H1 (cell line): Measurements from ENCODE around the gene PTS. TPM values are rescaled to one million over a fixed set of nuclear protein-coding genes. Genes with fewer than 3 reads are reported as not detected.

Experiments
- CTCF ChIA-PET: fragments of 300-600 bp; sonication (Branson Sonifier 250); formaldehyde crosslinking; loops from one replicate; lab custom pipeline; 2021; ENCODE audit not compliant: partially characterized antibody; lab: Charles Lee
- POLR2A ChIA-PET: fragments of 300-600 bp; sonication (Branson Sonifier 250); formaldehyde crosslinking; loops from one replicate; lab custom pipeline; 2021; ENCODE audit warnings: inconsistent platforms; ENCODE audit not compliant: partially characterized antibody; lab: Charles Lee
- DNase-seq, 2 experiments: peaks; one replicate each; pipeline versions ENCODE4 v3.0.0 to v3.0.0-alpha.2; 2010 to 2022; ENCODE audit warnings: low spot score in 2 of 2, low read depth in 1 of 2, mixed read lengths in 1 of 2
- FAIRE-seq: peaks from 2 replicates; lab custom pipeline; 2011; peaks lifted over from hg19 to GRCh38; lab: Jason Lieb, UNC
- H2AFZ ChIP-seq: 2 replicates; pipeline ENCODE4 v1.8.1; 2012; ENCODE audit warnings: low read length, inconsistent platforms
- H2AK5ac ChIP-seq: 2 replicates; pipeline ENCODE4 v1.6.1; 2013; ENCODE audit warnings: low read depth, low read length
- H2BK120ac ChIP-seq: replicated peaks from 2 replicates; pipeline ENCODE3; 2013; ENCODE audit warnings: low read depth, low read length, inconsistent platforms
- H2BK12ac ChIP-seq: 2 replicates; pipeline ENCODE4 v1.6.1; 2013; ENCODE audit warnings: low read depth, low read length
- H2BK15ac ChIP-seq: 2 replicates; pipeline ENCODE4 v1.6.1; 2013; ENCODE audit warnings: low read length
- H2BK20ac ChIP-seq: 2 replicates; pipeline ENCODE4 v1.6.1; 2013; ENCODE audit warnings: low read length
- H2BK5ac ChIP-seq: 2 replicates; pipeline ENCODE4 v1.6.1; 2013; ENCODE audit warnings: low read depth, low read length
- H3K14ac ChIP-seq: 2 replicates; pipeline ENCODE4 v1.6.1; 2013; ENCODE audit warnings: inconsistent platforms; ENCODE audit not compliant: insufficient read length
- H3K18ac ChIP-seq: 2 replicates; pipeline ENCODE4 v1.6.1; 2013; ENCODE audit warnings: low read length; ENCODE audit errors: extremely low read depth
- H3K23ac ChIP-seq: 2 replicates; pipeline ENCODE4 v1.6.1; 2013; ENCODE audit warnings: inconsistent platforms; ENCODE audit not compliant: insufficient read length
- H3K23me2 ChIP-seq: 2 replicates; pipeline ENCODE4 v1.6.1; 2013; ENCODE audit warnings: low read depth, low read length
- H3K27ac ChIP-seq: 2 replicates; pipeline ENCODE4 v1.6.1; 2011; ENCODE audit warnings: low read depth, low read length, inconsistent platforms
- H3K27me3 ChIP-seq, 4 experiments: replicated peaks in 1 of 4; 1 replicate in 1 of 4; 2 replicates in 3 of 4; pipeline versions ENCODE4 v1.6.1 to v1.8.1; 2011 to 2013; ENCODE audit warnings: low read length in 3 of 4, mild to moderate bottlenecking in 3 of 4, inconsistent platforms in 2 of 4, mixed read lengths in 2 of 4, moderate library complexity in 1 of 4; ENCODE audit not compliant: control insufficient read depth in 3 of 4, insufficient read depth in 3 of 4; ENCODE audit errors: extremely low read depth in 1 of 4
- H3K36me3 ChIP-seq, 4 experiments: 2 replicates each; pipeline versions ENCODE4 v1.6.1 to v1.8.1; 2011 to 2013; ENCODE audit warnings: mild to moderate bottlenecking in 4 of 4, low read length in 3 of 4, moderate library complexity in 2 of 4, control low read depth in 1 of 4, inconsistent platforms in 1 of 4; ENCODE audit not compliant: insufficient read depth in 4 of 4, control insufficient read depth in 2 of 4
- H3K4ac ChIP-seq: replicated peaks from 2 replicates; pipeline ENCODE3; 2013; ENCODE audit warnings: low read length, low read depth, mixed read lengths, inconsistent platforms; ENCODE audit not compliant: insufficient read length
- H3K4me1 ChIP-seq, 4 experiments: replicated peaks in 1 of 4; 1 replicate in 1 of 4; 2 replicates in 3 of 4; pipeline versions ENCODE4 v1.6.1 to v1.8.1; 2011 to 2013; ENCODE audit warnings: low read length in 3 of 4, inconsistent platforms in 2 of 4, mixed read lengths in 1 of 4; ENCODE audit not compliant: insufficient read depth in 4 of 4, control insufficient read depth in 3 of 4
- H3K4me2 ChIP-seq, 2 experiments: 2 replicates each; pipeline versions ENCODE4 v1.6.1 to v1.8.1; 2011 to 2013; ENCODE audit warnings: low read depth in 2 of 2, low read length in 2 of 2, control low read depth in 1 of 2, inconsistent platforms in 1 of 2, mild to moderate bottlenecking in 1 of 2; ENCODE audit not compliant: insufficient read depth in 1 of 2
- H3K4me3 ChIP-seq, 4 experiments: fragments of 200-600, 300-600 bp in 1 of 4; sonication (generic), shearing (Covaris generic), sonication (Bioruptor Twin) in 1 of 4; 2 replicates each; pipeline versions ENCODE4 v1.5.1 to v1.8.1; 2011 to 2016; ENCODE audit warnings: low read length in 4 of 4, low read depth in 3 of 4, control low read depth in 2 of 4, inconsistent platforms in 2 of 4, mild to moderate bottlenecking in 2 of 4, mixed read lengths in 1 of 4, moderate library complexity in 1 of 4; ENCODE audit not compliant: insufficient read depth in 2 of 4; ENCODE audit errors: extremely low read depth in 1 of 4
- H3K56ac ChIP-seq: replicated peaks from 2 replicates; pipeline ENCODE3; 2013; ENCODE audit warnings: low read depth, mild to moderate bottlenecking, mixed read lengths, low read length, inconsistent platforms; ENCODE audit not compliant: insufficient read length
- H3K79me1 ChIP-seq: 2 replicates; pipeline ENCODE4 v1.6.1; 2013; ENCODE audit warnings: low read depth, low read length, control low read depth
- H3K79me2 ChIP-seq, 2 experiments: 2 replicates each; pipeline versions ENCODE4 v1.6.1 to v1.8.1; 2012 to 2013; ENCODE audit warnings: low read length in 2 of 2, mild to moderate bottlenecking in 2 of 2, inconsistent platforms in 1 of 2; ENCODE audit not compliant: insufficient read depth in 2 of 2, control insufficient read depth in 1 of 2
- H3K9ac ChIP-seq, 4 experiments: replicated peaks in 1 of 4; 1 replicate in 1 of 4; 2 replicates in 3 of 4; pipeline versions ENCODE4 v1.6.1 to v1.8.1; 2011 to 2013; ENCODE audit warnings: low read depth in 3 of 4, low read length in 3 of 4, control low read depth in 2 of 4, mild to moderate bottlenecking in 2 of 4, moderate library complexity in 2 of 4, inconsistent platforms in 1 of 4; ENCODE audit errors: extremely low read depth in 1 of 4
- H3K9me3 ChIP-seq, 2 experiments: 2 replicates each; pipeline versions ENCODE4 v1.6.1 to v1.8.1; 2012 to 2013; ENCODE audit warnings: mild to moderate bottlenecking in 2 of 2, moderate library complexity in 2 of 2, control low read depth in 1 of 2, inconsistent platforms in 1 of 2, low read depth in 1 of 2, low read length in 1 of 2, mixed read lengths in 1 of 2; ENCODE audit not compliant: insufficient read depth in 2 of 2
- H4K20me1 ChIP-seq, 2 experiments: replicated peaks in 1 of 2; 2 replicates each; pipeline versions ENCODE3 to v1.8.1; 2011 to 2013; ENCODE audit warnings: inconsistent platforms in 2 of 2, low read length in 2 of 2, mild to moderate bottlenecking in 1 of 2; ENCODE audit not compliant: insufficient read depth in 2 of 2, control insufficient read depth in 1 of 2
- H4K5ac ChIP-seq: 2 replicates; pipeline ENCODE4 v1.6.1; 2013; ENCODE audit warnings: low read length, low read depth, mixed read lengths, inconsistent platforms; ENCODE audit not compliant: insufficient read length
- H4K8ac ChIP-seq: 2 replicates; pipeline ENCODE4 v1.8.0; 2013; ENCODE audit warnings: mild to moderate bottlenecking, moderate library complexity, low read length, inconsistent platforms; ENCODE audit not compliant: insufficient read depth; ENCODE audit errors: extremely low read depth
- H4K91ac ChIP-seq: replicated peaks from 2 replicates; pipeline ENCODE3; 2013; ENCODE audit warnings: low read length, mixed read lengths, inconsistent platforms; ENCODE audit not compliant: insufficient read length
- CREB1 ChIP-seq: IDR thresholded peaks from 2 replicates; pipeline ENCODE4 v1.6.1; 2012; ENCODE audit warnings: inconsistent platforms
- KDM5A ChIP-seq: fragments of 200-600 bp; IDR thresholded peaks from 2 replicates; pipeline ENCODE4 v1.7.1; 2012; ENCODE audit warnings: mild to moderate bottlenecking, low read length, inconsistent platforms, mixed read lengths
- NANOG ChIP-seq: IDR thresholded peaks from 2 replicates; pipeline ENCODE4 v1.6.1; 2011; ENCODE audit warnings: low read length, low read depth, mild to moderate bottlenecking, inconsistent platforms; ENCODE audit not compliant: insufficient read depth, poor library complexity, severe bottlenecking
- RNF2 ChIP-seq: fragments of 200-900, 300-1000 bp; sonication (generic); IDR thresholded peaks from 2 replicates; pipeline ENCODE4 v1.7.1; 2016; ENCODE audit warnings: borderline replicate concordance, low read depth, mild to moderate bottlenecking, antibody characterized with exemption, low read length; ENCODE audit not compliant: poor library complexity, severe bottlenecking; ENCODE audit errors: missing control alignments
- SAP30 ChIP-seq: fragments of 300-600 bp; sonication (generic); IDR thresholded peaks from 2 replicates; pipeline ENCODE4 v1.7.1; 2012; ENCODE audit warnings: low read length, moderate library complexity, mild to moderate bottlenecking, inconsistent platforms; ENCODE audit not compliant: insufficient read depth, insufficient replicate concordance
- WGBS, 2 experiments: shearing (Covaris generic) in 1 of 2; methylation state at CpG; one replicate each; pipeline versions ENCODE4 v1.1.6 to v1.1.7; 2013 to 2015; ENCODE audit warnings: low lambda C conversion rate in 2 of 2, mixed read lengths in 2 of 2, inconsistent platforms in 1 of 2, low coverage in 1 of 2, missing lambda C conversion rate in 1 of 2; ENCODE audit not compliant: insufficient replicate concordance in 2 of 2, insufficient coverage in 1 of 2, insufficient read length in 1 of 2; ENCODE audit errors: extremely low coverage in 1 of 2, missing lambda C conversion rate in 1 of 2; 5-methylcytosine and 5-hydroxymethylcytosine counted together
- polyA plus RNA-seq, 7 experiments: library from polyadenylated mRNA; depleted of rRNA in 3 of 7; stranded (reverse) in 5 of 7; unstranded in 2 of 7; fragments of >200 nt in 5 of 7; fragments of 200-250 nt in 2 of 7; gene quantifications; 1 replicate in 5 of 7; 2 replicates in 1 of 7; 4 replicates in 1 of 7; pipeline versions ENCODE4 v1.2.1 to v1.2.3, GENCODE V29; 2011 to 2013; ENCODE audit warnings: missing spikeins in 2 of 7, mixed read lengths in 2 of 7
- total RNA-seq: library from RNA; stranded (reverse); fragmentation: NEBNext Ultra II Directional; extraction: Animal tissue kit (Norgen Biotek cat#: 25700); gene quantifications from 2 replicates; pipeline ENCODE4 v1.2.1, GENCODE V29; 2021

PTS gene
- total and polyA plus RNA-seq, 2 of the 8 experiments (the other 6 are each of a cell fraction or from before 2014, with no cell fraction given): 18.3 to 25.9 TPM

GRCh38 chr11:112221274-112221835 is 4.9 kb upstream of the PTS start:
- CTCF ChIA-PET: interaction anchor here (0.6 to 8.2 kb wide), 15 partner anchors 10 to 1575 kb away, joined by 3 to 257 read pairs (median 3); no protein-coding TSS in a partner anchor
- 68% methylated on average over 3 of the region's 3 CpGs; no CpG with 5 or more reads in 1 of the 2 experiments for WGBS, 2 experiments
- no peak overlapping the region for H2BK120ac ChIP-seq
- H4K20me1 ChIP-seq: no peaks in the 10 kb centered on the region
- DNase-seq (no peak), FAIRE-seq (no peak)
- H3K36me3 ChIP-seq: no peaks in the 10 kb centered on the region
- H4K91ac ChIP-seq: no peak overlapping the region
- H4K8ac ChIP-seq: no peak overlapping the region
- no peak overlapping the region for H3K4me3 ChIP-seq
- no peak overlapping the region for H3K9ac ChIP-seq
- POLR2A ChIA-PET: interaction anchor here (0.9 kb wide), 1 partner anchor 44 kb away, joined by 3 read pairs; no protein-coding TSS in a partner anchor
- H2AFZ ChIP-seq: no peak overlapping the region
- H3K27ac ChIP-seq: no peak overlapping the region
- no peak overlapping the region for H3K4ac ChIP-seq
- H2BK20ac ChIP-seq: no peak overlapping the region
- H2BK5ac ChIP-seq: no peak overlapping the region
- H3K23me2 ChIP-seq: peaks cover 3% of the 10 kb centered on the region
- no peak overlapping the region for H3K14ac ChIP-seq
- no peak overlapping the region for H3K18ac ChIP-seq
- H3K4me2 ChIP-seq: no peak overlapping the region
- H3K4me1 ChIP-seq: no peaks in the 10 kb centered on the region; a peak in 1 of 7 replicates
- H3K56ac ChIP-seq: no peak overlapping the region
- H3K23ac ChIP-seq: no peak overlapping the region
- H3K79me1 ChIP-seq: no peaks in the 10 kb centered on the region
- H2AK5ac ChIP-seq: no peak overlapping the region
- no peak overlapping the region for H2BK12ac ChIP-seq
- no peak overlapping the region for H2BK15ac ChIP-seq
- H3K9me3 ChIP-seq: no peaks in the 10 kb centered on the region
- H4K5ac ChIP-seq: no peak overlapping the region
- no peaks in the 10 kb centered on the region for H3K79me2 ChIP-seq
- H3K27me3 ChIP-seq: 0 out of 7 replicates have a peak, but pooled peaks cover 0 to 4% (median under 1%) of the 10 kb centered on the region in 4 experiments
- TF ChIP-seq KDM5A (no peak), NANOG (no peak), RNF2 (no peak), CREB1 (no peak), SAP30 (no peak)
